ENCODE results near the gene TMEM252. TPM values are rescaled to one million over a fixed set of nuclear protein-coding genes. Genes with fewer than 3 reads are reported as not detected.

TMEM252 gene
- total RNA-seq, 1 donor from 2014 or later: not detected

DNA sequence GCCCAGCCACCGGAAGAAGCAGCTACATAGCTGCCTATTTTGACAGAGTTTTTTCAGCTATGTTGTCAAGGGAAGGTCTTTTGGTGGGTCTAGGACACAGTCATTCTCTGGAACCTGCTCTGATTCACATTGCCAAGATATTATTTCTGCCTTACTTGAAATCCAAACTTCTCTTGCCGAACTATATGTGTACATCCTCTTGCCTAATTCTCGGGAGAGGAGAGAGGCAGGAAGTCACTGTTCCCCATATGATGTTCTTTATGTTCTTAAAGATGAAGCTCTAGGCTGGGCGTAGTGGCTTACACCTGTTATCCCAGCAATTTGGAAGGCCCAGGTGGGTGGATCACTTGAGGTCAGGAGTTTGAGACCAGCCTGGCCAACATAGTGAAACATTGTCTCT lies 8.6 kb downstream of the TMEM252 start:
- Mint-ChIP-seq H3K36me3 (ENCODE audit: low read depth) (no peaks in the 10 kb centered on the region), H3K4me3 (no peak overlapping the region), H3K9me3 (no peaks in the 10 kb centered on the region), H3K27ac (no peak overlapping the region), H3K4me1 (ENCODE audit: low read depth) (no peaks in the 10 kb centered on the region), H3K27me3 (ENCODE audit: insufficient read depth) (peaks cover 10% of the 10 kb centered on the region)
- intact Hi-C loops (cut with micrococcal nuclease): no loop called here
- DNase-seq (ENCODE audit: low spot score): no peak

- Mint-ChIP-seq H3K27me3 (ENCODE audit: insufficient read depth) (peaks cover 8% of the 10 kb centered on the region), H3K4me1 (ENCODE audit: low read depth) (no peaks in the 10 kb centered on the region), H3K4me3 (no peak overlapping the region), H3K27ac (no peak overlapping the region), H3K9me3 (no peaks in the 10 kb centered on the region), H3K36me3 (ENCODE audit: low read depth) (no peaks in the 10 kb centered on the region)
- intact Hi-C loops (cut with micrococcal nuclease): no loop called here
- DNase-seq (ENCODE audit: low spot score): no peak
Observed at GRCh38 chr9:68530618-68531017, 10.1 kb downstream of the TMEM252 start.

DNA sequence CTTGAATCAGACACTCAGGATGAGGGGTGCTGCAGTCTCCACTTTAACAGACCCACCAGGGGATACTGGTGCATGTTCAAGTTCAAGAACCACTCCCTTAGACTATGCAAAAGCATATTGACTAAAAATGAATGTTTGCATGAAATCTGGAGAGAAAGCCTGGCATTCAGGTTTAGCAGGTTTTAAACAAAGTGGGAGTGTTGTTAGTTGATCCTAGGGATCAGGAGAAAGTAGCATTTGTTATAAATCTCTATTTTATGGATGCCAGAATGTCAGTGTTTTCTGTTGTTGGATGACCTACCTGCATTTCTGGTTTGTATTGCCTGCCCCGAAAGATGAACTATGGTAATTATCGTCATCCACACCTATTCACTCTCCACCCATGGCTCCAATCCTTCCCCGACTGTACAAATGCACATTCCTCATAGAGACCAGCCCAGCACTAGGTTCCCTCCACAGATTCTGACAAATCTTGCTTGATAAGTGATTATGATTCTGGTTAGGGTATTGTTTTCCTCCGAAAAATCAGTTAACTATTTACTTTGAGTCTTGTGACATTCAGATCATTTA lies 17.2 kb downstream of the TMEM252 start:
- Mint-ChIP-seq H3K4me1 (ENCODE audit: low read depth) (no peaks in the 10 kb centered on the region), H3K27ac (no peak overlapping the region), H3K9me3 (peaks cover 2% of the 10 kb centered on the region), H3K4me3 (no peak overlapping the region), H3K27me3 (ENCODE audit: insufficient read depth) (peaks cover 5% of the 10 kb centered on the region), H3K36me3 (ENCODE audit: low read depth) (no peaks in the 10 kb centered on the region)
- no peak for DNase-seq (ENCODE audit: low spot score)
- intact Hi-C loops (cut with micrococcal nuclease): no loop called here

DNA sequence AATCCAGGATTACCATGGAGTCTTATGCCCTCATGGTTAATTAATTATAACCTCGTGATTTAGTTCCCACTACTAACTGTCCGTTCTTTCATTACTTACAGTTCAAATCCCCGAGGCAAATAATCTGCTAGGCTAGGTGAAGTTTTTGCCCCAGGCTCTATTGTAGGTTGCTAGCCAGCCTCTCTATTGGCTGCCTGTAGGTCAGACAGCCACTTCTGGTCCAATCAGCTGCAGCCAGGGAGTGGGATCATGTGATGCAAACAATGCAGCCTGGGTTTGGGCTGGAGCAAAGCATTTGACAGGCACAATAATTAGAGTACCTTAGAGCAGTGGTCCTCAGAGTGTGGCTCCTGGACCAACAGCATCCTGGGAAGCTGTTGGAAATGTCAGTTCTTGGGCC lies 17.7 kb downstream of the TMEM252 start:
- no peak for DNase-seq (ENCODE audit: low spot score)
- H3K27me3 Mint-ChIP-seq (ENCODE audit: insufficient read depth): peaks cover 4% of the 10 kb centered on the region
- no peak overlapping the region for H3K27ac Mint-ChIP-seq
- H3K36me3 Mint-ChIP-seq (ENCODE audit: low read depth): no peaks in the 10 kb centered on the region
- intact Hi-C loops (cut with micrococcal nuclease): no loop called here
- H3K4me1 Mint-ChIP-seq (ENCODE audit: low read depth): no peaks in the 10 kb centered on the region
- H3K4me3 Mint-ChIP-seq: no peak overlapping the region
- H3K9me3 Mint-ChIP-seq: peaks cover 7% of the 10 kb centered on the region

DNA sequence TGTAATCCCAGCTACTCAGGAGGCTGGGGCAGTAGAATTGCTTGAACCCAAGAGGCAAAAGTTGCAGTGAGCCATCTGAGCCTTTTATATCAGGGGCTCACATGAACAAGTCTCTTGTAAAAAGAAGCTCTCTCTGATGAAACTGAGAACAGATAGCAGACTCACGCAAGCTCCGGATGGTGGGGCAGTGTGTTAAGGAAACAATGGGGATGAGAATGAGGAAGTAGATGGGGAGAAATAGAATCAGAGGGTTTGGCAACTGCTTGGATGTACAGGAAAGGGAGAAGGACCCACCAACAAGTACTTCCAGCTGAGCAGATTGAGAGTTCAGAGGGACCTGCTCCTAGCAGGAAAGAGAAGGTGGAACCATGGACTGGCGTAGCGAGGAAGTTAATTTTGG lies 18.6 kb downstream of the TMEM252 start:
- intact Hi-C loops (cut with micrococcal nuclease): no loop called here
- Mint-ChIP-seq H3K27ac (no peak overlapping the region), H3K27me3 (ENCODE audit: insufficient read depth) (peaks cover 2% of the 10 kb centered on the region), H3K9me3 (peaks cover 14% of the 10 kb centered on the region), H3K36me3 (ENCODE audit: low read depth) (no peaks in the 10 kb centered on the region), H3K4me1 (ENCODE audit: low read depth) (no peaks in the 10 kb centered on the region), H3K4me3 (no peak overlapping the region)
- no peak for DNase-seq (ENCODE audit: low spot score)

- H3K36me3 Mint-ChIP-seq (ENCODE audit: low read depth): no peaks in the 10 kb centered on the region
- no peak overlapping the region for H3K27ac Mint-ChIP-seq
- no peak for DNase-seq (ENCODE audit: low spot score)
- H3K4me3 Mint-ChIP-seq: no peak overlapping the region
- no peaks in the 10 kb centered on the region for H3K27me3 Mint-ChIP-seq (ENCODE audit: insufficient read depth)
- H3K4me1 Mint-ChIP-seq (ENCODE audit: low read depth): no peaks in the 10 kb centered on the region
- peaks cover 14% of the 10 kb centered on the region for H3K9me3 Mint-ChIP-seq
- intact Hi-C loops (cut with micrococcal nuclease): no loop called here
Observed at GRCh38 chr9:68515326-68516017, 25.2 kb downstream of the TMEM252 start.

DNA sequence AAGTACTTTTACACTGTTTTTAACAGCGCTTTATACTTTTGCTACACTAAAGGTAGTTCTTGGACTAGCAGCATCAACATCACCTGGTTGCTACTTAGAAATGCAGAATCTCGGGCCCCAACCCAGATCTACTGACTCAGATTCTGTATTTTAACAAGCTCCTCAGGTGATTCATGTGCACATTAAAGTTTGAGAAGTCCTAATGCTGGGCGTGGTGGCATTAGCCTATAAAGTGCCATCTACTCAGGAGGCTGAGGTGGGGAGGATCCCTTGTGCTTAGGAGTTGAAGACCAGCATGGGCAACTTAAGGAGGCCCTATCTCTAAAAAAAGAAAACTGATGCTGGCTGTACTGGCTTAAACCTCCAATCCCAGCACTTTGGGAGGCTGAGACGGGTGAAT lies 26.7 kb downstream of the TMEM252 start:
- no peak overlapping the region for H3K4me3 Mint-ChIP-seq
- no peak overlapping the region for H3K27ac Mint-ChIP-seq
- H3K36me3 Mint-ChIP-seq (ENCODE audit: low read depth): no peaks in the 10 kb centered on the region
- no peaks in the 10 kb centered on the region for H3K4me1 Mint-ChIP-seq (ENCODE audit: low read depth)
- DNase-seq (ENCODE audit: low spot score): no peak
- H3K27me3 Mint-ChIP-seq (ENCODE audit: insufficient read depth): no peaks in the 10 kb centered on the region
- peaks cover 14% of the 10 kb centered on the region for H3K9me3 Mint-ChIP-seq
- intact Hi-C loops (cut with micrococcal nuclease): no loop called here

DNA sequence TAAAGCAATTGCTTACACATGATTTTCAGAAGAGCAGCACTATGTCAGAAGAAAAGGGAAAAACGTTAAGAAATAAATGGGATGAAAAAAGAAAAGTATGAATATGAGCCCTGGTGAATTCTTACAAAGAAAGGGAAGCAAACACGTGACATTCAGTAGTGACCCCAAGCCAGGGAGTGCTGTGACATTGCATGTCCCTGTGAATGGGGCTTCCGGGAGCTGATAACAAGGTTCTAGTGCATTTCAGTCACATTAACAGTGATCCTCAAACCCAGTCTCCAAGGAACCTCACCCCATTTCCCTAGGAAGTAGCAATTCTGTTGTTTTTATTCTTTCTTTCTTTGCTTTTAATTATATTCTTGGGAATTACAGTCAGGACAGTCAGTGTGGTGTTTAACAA lies 27.3 kb downstream of the TMEM252 start:
- DNase-seq (ENCODE audit: low spot score): no peak
- intact Hi-C loops (cut with micrococcal nuclease): no loop called here
- peaks cover 11% of the 10 kb centered on the region for H3K9me3 Mint-ChIP-seq
- H3K27me3 Mint-ChIP-seq (ENCODE audit: insufficient read depth): no peaks in the 10 kb centered on the region
- no peak overlapping the region for H3K4me3 Mint-ChIP-seq
- no peaks in the 10 kb centered on the region for H3K4me1 Mint-ChIP-seq (ENCODE audit: low read depth)
- no peak overlapping the region for H3K27ac Mint-ChIP-seq
- H3K36me3 Mint-ChIP-seq (ENCODE audit: low read depth): no peaks in the 10 kb centered on the region

GRCh38 chr9:68509689-68510088 lies 31.0 kb downstream of the TMEM252 start:
- DNase-seq (ENCODE audit: low spot score): no peak
- Mint-ChIP-seq H3K4me1 (ENCODE audit: low read depth) (no peaks in the 10 kb centered on the region), H3K27me3 (ENCODE audit: insufficient read depth) (no peaks in the 10 kb centered on the region), H3K9me3 (no peaks in the 10 kb centered on the region), H3K36me3 (ENCODE audit: low read depth) (no peaks in the 10 kb centered on the region), H3K4me3 (no peak overlapping the region), H3K27ac (no peak overlapping the region)
- intact Hi-C loops (cut with micrococcal nuclease): no loop called here

GRCh38 chr9:68508547-68508946 lies 32.1 kb downstream of the TMEM252 start:
- Mint-ChIP-seq H3K27ac (no peak overlapping the region), H3K36me3 (ENCODE audit: low read depth) (no peaks in the 10 kb centered on the region), H3K27me3 (ENCODE audit: insufficient read depth) (peaks cover 3% of the 10 kb centered on the region), H3K4me3 (no peak overlapping the region), H3K4me1 (ENCODE audit: low read depth) (no peaks in the 10 kb centered on the region), H3K9me3 (no peaks in the 10 kb centered on the region)
- DNase-seq (ENCODE audit: low spot score): no peak
- intact Hi-C loops (cut with micrococcal nuclease): no loop called here

GRCh38 chr9:68507806-68508145 lies 32.9 kb downstream of the TMEM252 start:
- intact Hi-C loops (cut with micrococcal nuclease): no loop called here
- H3K9me3 Mint-ChIP-seq: no peaks in the 10 kb centered on the region
- peaks cover 3% of the 10 kb centered on the region for H3K27me3 Mint-ChIP-seq (ENCODE audit: insufficient read depth)
- DNase-seq (ENCODE audit: low spot score): no peak
- no peaks in the 10 kb centered on the region for H3K4me1 Mint-ChIP-seq (ENCODE audit: low read depth)
- no peak overlapping the region for H3K4me3 Mint-ChIP-seq
- H3K27ac Mint-ChIP-seq: no peak overlapping the region
- no peaks in the 10 kb centered on the region for H3K36me3 Mint-ChIP-seq (ENCODE audit: low read depth)

DNA sequence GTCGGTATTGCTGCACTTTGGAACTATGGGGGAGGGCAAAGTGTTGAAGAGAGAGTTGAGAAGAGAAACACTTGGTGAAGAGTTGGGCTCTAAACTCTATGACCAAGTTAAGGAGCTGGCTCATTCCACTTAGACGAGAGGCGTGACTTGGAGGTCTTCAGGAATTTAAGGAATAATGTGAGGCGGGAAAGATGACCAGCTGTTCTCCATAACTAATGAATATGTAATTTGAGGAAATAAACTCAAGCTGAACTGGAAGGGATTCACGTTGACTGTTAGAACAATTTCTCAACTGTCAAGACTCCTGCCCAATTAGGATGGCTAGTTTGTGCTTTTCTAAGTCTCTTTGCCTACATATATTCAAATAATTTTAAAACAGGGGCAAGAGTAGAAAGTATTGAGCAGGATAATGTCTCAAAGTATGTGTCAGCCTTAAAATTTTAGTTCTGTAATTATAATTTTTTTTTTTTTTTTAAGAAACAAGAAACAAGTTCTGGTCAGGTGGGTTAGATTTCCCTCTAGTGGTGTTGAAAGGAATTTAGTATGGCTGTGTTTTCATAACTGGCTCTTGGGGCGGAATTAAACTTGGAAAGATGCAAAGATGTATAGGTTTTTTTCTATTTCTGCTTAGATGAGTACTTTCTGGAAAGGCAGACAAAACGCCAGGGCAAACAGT lies 33.4 kb downstream of the TMEM252 start:
- Mint-ChIP-seq H3K27ac (no peak overlapping the region), H3K9me3 (no peaks in the 10 kb centered on the region), H3K4me3 (no peak overlapping the region), H3K27me3 (ENCODE audit: insufficient read depth) (peaks cover 3% of the 10 kb centered on the region), H3K36me3 (ENCODE audit: low read depth) (no peaks in the 10 kb centered on the region), H3K4me1 (ENCODE audit: low read depth) (no peaks in the 10 kb centered on the region)
- no peak for DNase-seq (ENCODE audit: low spot score)
- intact Hi-C loops (cut with micrococcal nuclease): no loop called here

- Mint-ChIP-seq H3K27me3 (ENCODE audit: insufficient read depth) (peaks cover 3% of the 10 kb centered on the region), H3K4me1 (ENCODE audit: low read depth) (no peaks in the 10 kb centered on the region), H3K36me3 (ENCODE audit: low read depth) (no peaks in the 10 kb centered on the region), H3K9me3 (no peaks in the 10 kb centered on the region), H3K27ac (no peak overlapping the region), H3K4me3 (no peak overlapping the region)
- no peak for DNase-seq (ENCODE audit: low spot score)
- intact Hi-C loops (cut with micrococcal nuclease): no loop called here
Observed at GRCh38 chr9:68506551-68506950, 34.1 kb downstream of the TMEM252 start.

All from activated T-helper 1 cell treated with anti-CD3 and anti-CD28 coated beads, Interleukin-12 subunit alpha, Interleukin-12 subunit beta, Interleukin-2, Interleukin-4 antibody, amounts not matched to agents 30 ng/mL and 10 ng/mL and 1 ng/mL, durations not matched to agents 14 hours and 24 hours and 36 hours (primary cell).